IMR-90 (cell line): ENCODE data around the gene UNC5B. TPM values are rescaled to one million over a fixed set of nuclear protein-coding genes. Genes with fewer than 3 reads are reported as not detected.

Source experiments
- ATAC-seq: fragments of 200-7000 bp; cut with Tn5 transposase; 2 replicates; pipeline ENCODE4 v1.9.1; 2020; ENCODE audit warnings: low read depth, mild to moderate bottlenecking, moderate library complexity
- BruUV-seq: library from RNA; stranded (reverse); fragments of 400-500 nt; replicated peaks from 2 replicates; lab custom pipeline; 2021; lab: Mats Ljungman, UMichigan
- CTCF ChIA-PET: fragments of 300-600 bp; formaldehyde crosslinking; extraction: SDS; loops from one replicate; lab custom pipeline; 2021; ENCODE audit warnings: antibody characterized with exemption; lab: Yijun Ruan, JAX
- POLR2A ChIA-PET: fragments of 300-600 bp; sonication (Branson Sonifier 250); formaldehyde crosslinking; loops from one replicate; lab custom pipeline; 2022; ENCODE audit warnings: antibody characterized with exemption; ENCODE audit not compliant: unreplicated experiment; lab: Charles Lee
- DNase-seq: peaks from one replicate; pipeline ENCODE4 v3.0.0; 2013
- H2AFZ ChIP-seq: replicated peaks from 2 replicates; pipeline ENCODE3; 2013; ENCODE audit warnings: low read length, mild to moderate bottlenecking; ENCODE audit not compliant: poor library complexity
- H2AK5ac ChIP-seq: 2 replicates; pipeline ENCODE4 v1.6.1; 2013; ENCODE audit warnings: low read depth, low read length, inconsistent platforms
- H2AK9ac ChIP-seq: replicated peaks from 2 replicates; pipeline ENCODE3; 2013; ENCODE audit warnings: mild to moderate bottlenecking, low read depth, low read length, moderate library complexity; ENCODE audit not compliant: poor library complexity
- H2BK120ac ChIP-seq: 2 replicates; pipeline ENCODE4 v1.6.1; 2013; ENCODE audit warnings: low read depth, low read length, inconsistent platforms
- H2BK15ac ChIP-seq: 3 replicates; pipeline ENCODE4 v1.6.1; 2013; ENCODE audit warnings: low read depth, low read length, inconsistent platforms
- H2BK20ac ChIP-seq: 2 replicates; pipeline ENCODE4 v1.6.1; 2013; ENCODE audit warnings: low read depth, mild to moderate bottlenecking, inconsistent platforms, low read length, moderate library complexity
- H2BK5ac ChIP-seq: 2 replicates; pipeline ENCODE4 v1.6.1; 2013; ENCODE audit warnings: mild to moderate bottlenecking, low read depth, low read length, inconsistent platforms; ENCODE audit not compliant: poor library complexity, severe bottlenecking
- H3K14ac ChIP-seq: replicated peaks from 2 replicates; pipeline ENCODE4 v1.6.1; 2013; ENCODE audit warnings: low read depth, low read length, inconsistent platforms
- H3K18ac ChIP-seq: 2 replicates; pipeline ENCODE4 v1.6.1; 2013; ENCODE audit warnings: low read depth, low read length, control low read depth
- H3K23ac ChIP-seq: 2 replicates; pipeline ENCODE4 v1.6.1; 2013; ENCODE audit warnings: low read depth, low read length, inconsistent platforms
- H3K27ac ChIP-seq: 2 replicates; pipeline ENCODE4 v1.5.1; 2013; ENCODE audit warnings: mild to moderate bottlenecking, control low read depth, low read length; ENCODE audit not compliant: insufficient read depth
- H3K27me3 ChIP-seq: 2 replicates; pipeline ENCODE4 v1.6.1; 2013; ENCODE audit warnings: low read length; ENCODE audit not compliant: control insufficient read depth, insufficient read depth
- H3K36me3 ChIP-seq: 2 replicates; pipeline ENCODE4 v1.6.1; 2013; ENCODE audit warnings: low read length, mixed read lengths; ENCODE audit not compliant: control insufficient read depth, insufficient read depth
- H3K4ac ChIP-seq: 2 replicates; pipeline ENCODE4 v1.6.1; 2013; ENCODE audit warnings: low read depth, low read length, inconsistent platforms
- H3K4me1 ChIP-seq: 2 replicates; pipeline ENCODE4 v1.6.1; 2013; ENCODE audit warnings: low read length, mixed read lengths; ENCODE audit not compliant: control insufficient read depth, insufficient read depth
- H3K4me2 ChIP-seq: 2 replicates; pipeline ENCODE4 v1.6.1; 2013; ENCODE audit warnings: low read depth, mild to moderate bottlenecking, control low read depth, low read length, moderate library complexity
- H3K4me3 ChIP-seq: 2 replicates; pipeline ENCODE4 v1.5.1; 2013; ENCODE audit warnings: low read depth, mild to moderate bottlenecking, control low read depth, low read length, moderate library complexity; ENCODE audit not compliant: insufficient read depth
- H3K56ac ChIP-seq: 2 replicates; pipeline ENCODE4 v1.6.1; 2013; ENCODE audit warnings: low read length, inconsistent platforms; ENCODE audit not compliant: insufficient read depth; ENCODE audit errors: extremely low read depth
- H3K79me1 ChIP-seq, 2 experiments: 2 replicates each; pipeline ENCODE4 v1.6.1; 2013; ENCODE audit warnings: low read length in 2 of 2, inconsistent platforms in 1 of 2, low read depth in 1 of 2
- H3K9ac ChIP-seq: 2 replicates; pipeline ENCODE4 v1.6.1; 2013; ENCODE audit warnings: low read depth, low read length, control low read depth
- H3K9me1 ChIP-seq: 2 replicates; pipeline ENCODE4 v1.6.1; 2013; ENCODE audit warnings: low read length, inconsistent platforms; ENCODE audit not compliant: insufficient read depth
- H3K9me3 ChIP-seq: 2 replicates; pipeline ENCODE4 v1.6.1; 2013; ENCODE audit warnings: low read length; ENCODE audit not compliant: control insufficient read depth, insufficient read depth
- H4K20me1 ChIP-seq: 2 replicates; pipeline ENCODE4 v1.6.1; 2013; ENCODE audit warnings: low read length, inconsistent platforms; ENCODE audit not compliant: insufficient read depth
- H4K5ac ChIP-seq: 2 replicates; pipeline ENCODE4 v1.6.1; 2013; ENCODE audit warnings: mild to moderate bottlenecking, low read depth, low read length, control low read depth
- H4K8ac ChIP-seq, 2 experiments: 2 replicates each; pipeline ENCODE4 v1.6.1; 2013; ENCODE audit warnings: low read depth in 2 of 2, low read length in 2 of 2, control low read depth in 1 of 2, inconsistent platforms in 1 of 2
- H4K91ac ChIP-seq: 2 replicates; pipeline ENCODE4 v1.6.1; 2013; ENCODE audit warnings: low read depth, low read length, inconsistent platforms; ENCODE audit not compliant: insufficient read depth
- BHLHE40 ChIP-seq: fragments of 150-350 bp; IDR thresholded peaks from 2 replicates; pipeline ENCODE4 v1.6.1; 2016; ENCODE audit warnings: mild to moderate bottlenecking, low read depth, low read length
- CEBPB ChIP-seq: IDR thresholded peaks from 2 replicates; pipeline ENCODE4 v1.6.1; 2012; ENCODE audit warnings: low read depth, low read length, improper control_type of control experiment
- CHD1 ChIP-seq: IDR thresholded peaks from 2 replicates; pipeline ENCODE4 v1.6.1; 2012; ENCODE audit warnings: low read depth, low read length, improper control_type of control experiment
- CTCF ChIP-seq: conservative IDR thresholded peaks from 2 replicates; pipeline ENCODE4 v1.5.1; 2012; ENCODE audit warnings: mild to moderate bottlenecking, low read depth, low read length, improper control_type of control experiment
- ELK1 ChIP-seq: fragments of 150-350 bp; IDR thresholded peaks from 2 replicates; pipeline ENCODE4 v1.6.1; 2016; ENCODE audit warnings: low read depth, mild to moderate bottlenecking, low read length, moderate library complexity, borderline replicate concordance
- FOS ChIP-seq: fragments of 150-350 bp; IDR thresholded peaks from 2 replicates; pipeline ENCODE4 v1.6.1; 2016; ENCODE audit warnings: low read depth, low read length
- MAZ ChIP-seq: IDR thresholded peaks from 2 replicates; pipeline ENCODE4 v1.6.1; 2012; ENCODE audit warnings: low read depth, mild to moderate bottlenecking, low read length, improper control_type of control experiment, moderate library complexity, borderline replicate concordance
- NFE2L2 ChIP-seq: fragments of 150-350 bp; IDR thresholded peaks from 2 replicates; pipeline ENCODE4 v1.6.1; 2016; ENCODE audit warnings: low read depth, mild to moderate bottlenecking, low read length
- POLR2A ChIP-seq: IDR thresholded peaks from 2 replicates; pipeline ENCODE4 v1.6.1; 2012; ENCODE audit warnings: mild to moderate bottlenecking, low read depth, low read length
- RAD21 ChIP-seq: IDR thresholded peaks from 2 replicates; pipeline ENCODE4 v1.6.1; 2012; ENCODE audit warnings: low read length, improper control_type of control experiment
- RCOR1 ChIP-seq: IDR thresholded peaks from 2 replicates; pipeline ENCODE4 v1.6.1; 2012; ENCODE audit warnings: mild to moderate bottlenecking, low read length, improper control_type of control experiment; ENCODE audit not compliant: insufficient replicate concordance
- RFX5 ChIP-seq: IDR thresholded peaks from 2 replicates; pipeline ENCODE4 v1.8.0; 2012; ENCODE audit warnings: low read depth, mild to moderate bottlenecking, low read length, moderate library complexity
- SMC3 ChIP-seq: fragments of 150-350 bp; IDR thresholded peaks from 2 replicates; pipeline ENCODE4 v1.6.1; 2016; ENCODE audit warnings: low read depth, mild to moderate bottlenecking, antibody characterized with exemption, low read length, moderate library complexity
- USF2 ChIP-seq: fragments of 150-350 bp; IDR thresholded peaks from 2 replicates; pipeline ENCODE4 v1.6.1; 2017; ENCODE audit warnings: mild to moderate bottlenecking, antibody characterized with exemption, low read length, low read depth
- WGBS, 2 experiments: methylation state at CpG; one replicate each; pipeline versions ENCODE4 v1.1.5 to v1.1.7; 2013; ENCODE audit warnings: missing lambda C conversion rate in 2 of 2; ENCODE audit not compliant: insufficient read length in 1 of 2; ENCODE audit errors: extremely low coverage in 2 of 2; 5-methylcytosine and 5-hydroxymethylcytosine counted together
- dilution Hi-C: fragments of 300-500 bp; cut with HindIII; formaldehyde crosslinking; loops from one replicate; pipeline ENCODE4 v1.14.3; 2018; ENCODE audit warnings: low sequenced_read_pairs; ENCODE audit not compliant: unreplicated experiment
- in situ Hi-C: fragments of 300-500 bp; cut with MboI; formaldehyde crosslinking; loops from 3 replicates; pipeline ENCODE4 v1.14.3; 2019; ENCODE audit warnings: low sequenced_read_pairs, inconsistent platforms, mixed read lengths
- intact Hi-C: fragments of 100-400 bp; cut with micrococcal nuclease; formaldehyde crosslinking; loops from 2 replicates; pipeline ENCODE4 v1.10.0; 2022
- polyA plus RNA-seq, 3 experiments: library from polyadenylated mRNA; depleted of rRNA; stranded (reverse); fragments of >200 nt; gene quantifications; 2 replicates each; pipeline ENCODE4 v1.2.3, GENCODE V29; 2012; ENCODE audit warnings: low replicate concordance in 1 of 3
- total RNA-seq: library from RNA; depleted of rRNA; stranded (reverse); fragments of >200 nt; gene quantifications from 2 replicates; pipeline ENCODE4 v1.2.3, GENCODE V29; 2012

The UNC5B gene
- total and polyA plus RNA-seq, 2 of the 4 experiments (the other 2 are of a cell fraction), result 1.6 to 4.2 TPM

- no peak for ATAC-seq
- no peak overlapping the region for H2BK15ac ChIP-seq
- H4K91ac ChIP-seq, result no peak overlapping the region
- ChIA-PET CTCF (interaction anchor here (0.6 kb wide), 1 partner anchor 25 kb away, joined by 5 read pairs; no protein-coding TSS in a partner anchor), POLR2A (no interaction called here)
- no peak overlapping the region for H3K56ac ChIP-seq
- H3K23ac ChIP-seq, result no peak overlapping the region
- no peak overlapping the region for H2AFZ ChIP-seq
- peaks cover 39% of the 10 kb centered on the region for H3K27me3 ChIP-seq
- no peaks in the 10 kb centered on the region for H3K36me3 ChIP-seq
- H2BK5ac ChIP-seq, result no peak overlapping the region
- no TSS peak for BruUV-seq
- H3K4me2 ChIP-seq, result no peak overlapping the region
- no peak overlapping the region for H3K9ac ChIP-seq
- no peak overlapping the region for H4K8ac ChIP-seq
- H3K4ac ChIP-seq, result no peak overlapping the region
- DNase-seq, result no peak
- H4K20me1 ChIP-seq, result no peaks in the 10 kb centered on the region
- H3K18ac ChIP-seq, result no peak overlapping the region
- no peak overlapping the region for H2AK9ac ChIP-seq
- no peak overlapping the region for H3K4me3 ChIP-seq
- no peaks in the 10 kb centered on the region for H3K79me1 ChIP-seq
- no peaks in the 10 kb centered on the region for H3K9me1 ChIP-seq
- no peak overlapping the region for H3K27ac ChIP-seq
- H4K5ac ChIP-seq, result no peak overlapping the region
- WGBS, 2 experiments, result no CpG with 5 or more reads among the region's 2 CpGs
- H3K14ac ChIP-seq, result no peak overlapping the region
- H3K4me1 ChIP-seq, result no peaks in the 10 kb centered on the region
- no peaks in the 10 kb centered on the region for H3K9me3 ChIP-seq
- intact Hi-C loops, result no loop called here
- in situ Hi-C loops, result no loop called here
- H2BK20ac ChIP-seq, result no peak overlapping the region
- no peak overlapping the region for H2BK120ac ChIP-seq
- H2AK5ac ChIP-seq, result no peak overlapping the region
- dilution Hi-C loops, result no loop called here
- TF ChIP-seq CHD1, result no peak
- TF ChIP-seq RCOR1, result no peak
- no peak for TF ChIP-seq ELK1
- TF ChIP-seq CEBPB, result no peak
- no peak for TF ChIP-seq RFX5
- no peak for TF ChIP-seq POLR2A
- TF ChIP-seq RAD21, result no peak
- TF ChIP-seq MAZ, result no peak
- no peak for TF ChIP-seq USF2
- no peak for TF ChIP-seq CTCF
- no peak for TF ChIP-seq NFE2L2
- TF ChIP-seq SMC3, result no peak
- TF ChIP-seq FOS, result no peak
- no peak for TF ChIP-seq BHLHE40
Observed at GRCh38 chr10:71176661-71177060, 35.7 kb upstream of the UNC5B start.
